Activated naive CD8-positive, alpha-beta T cell treated with anti-CD3 and anti-CD28 coated beads, Interleukin-2, amount 10 ng/mL, durations not matched to agents 7 days and 5 days (primary cell): ENCODE data around the gene PPP1R14B. TPM values are rescaled to one million over a fixed set of nuclear protein-coding genes. Genes with fewer than 3 reads are reported as not detected.

ENCODE experiments used
- ATAC-seq: fragments of 150-1000 bp; cut with Tn5 transposase; one replicate; pipeline ENCODE4 v1.10.0; 2021; ENCODE audit warnings: low read depth, moderate library complexity
- POLR2A ChIA-PET: fragments of 350-600 bp; sonication (Branson Sonifier 250); formaldehyde crosslinking; loops from one replicate; lab custom pipeline; 2021; ENCODE audit warnings: antibody characterized with exemption; lab: Charles Lee
- DNase-seq: peaks from one replicate; pipeline ENCODE4 v3.0.0; 2021
- H3K27ac Mint-ChIP-seq: one replicate; pipeline ENCODE4 v1.8.0; 2022; ENCODE audit warnings: mild to moderate bottlenecking, mixed read lengths
- H3K27me3 Mint-ChIP-seq: one replicate; pipeline ENCODE4 v1.8.0; 2022; ENCODE audit warnings: mild to moderate bottlenecking, moderate library complexity, mixed read lengths
- H3K36me3 Mint-ChIP-seq: one replicate; pipeline ENCODE4 v1.8.0; 2021; ENCODE audit warnings: mild to moderate bottlenecking, mixed read lengths
- H3K4me1 Mint-ChIP-seq: one replicate; pipeline ENCODE4 v1.8.0; 2021; ENCODE audit warnings: mixed read lengths
- H3K4me3 Mint-ChIP-seq: one replicate; pipeline ENCODE4 v1.8.0; 2022; ENCODE audit warnings: mild to moderate bottlenecking, moderate library complexity, mixed read lengths
- H3K9me3 Mint-ChIP-seq: one replicate; pipeline ENCODE4 v1.8.0; 2021; ENCODE audit warnings: mixed read lengths
- total RNA-seq, 2 experiments: library from RNA; stranded (reverse); gene quantifications; one replicate each; pipeline ENCODE4 v1.2.3, GENCODE V29; 2021

PPP1R14B gene
- 100 to 1,000 TPM; 122 to 124 TPM for total RNA-seq

GRCh38 chr11:64246871-64247728 is at the start of gene PPP1R14B:
TSS of gene PPP1R14B (minus strand) at chr11:64246943. CDS start at chr11:64246673, 270 bp downstream.
- peak within 1 kb of the TSS; percentile 90 for H3K27ac Mint-ChIP-seq
- H3K4me3 Mint-ChIP-seq, result peak within 1 kb of the TSS; percentile 93
- H3K36me3 Mint-ChIP-seq, result peaks cover 6% of the 10 kb centered on the region
- DNase-seq (peak; percentile 88), ATAC-seq (peak; percentile 51)
- no peaks in the 10 kb centered on the region for H3K9me3 Mint-ChIP-seq
- H3K27me3 Mint-ChIP-seq, result peaks cover 2% of the 10 kb centered on the region
- H3K4me1 Mint-ChIP-seq, result peaks cover 23% of the 10 kb centered on the region
- POLR2A ChIA-PET, result interaction anchor here (1.0 to 7.1 kb wide), 11 partner anchors 13 to 74 kb away, joined by 3 to 106 read pairs (median 14); partner anchors contain the start of genes BAD, DNAJC4, ESRRA and FERMT3

GRCh38 chr11:64296236-64296635 is 49.5 kb upstream of the PPP1R14B start:
- no peak for DNase-seq
- H3K4me1 Mint-ChIP-seq, result peaks cover 10% of the 10 kb centered on the region
- POLR2A ChIA-PET, result interaction anchor here (1.4 kb wide), 1 partner anchor 26 kb away, joined by 3 read pairs; no protein-coding TSS in a partner anchor
- no peak overlapping the region for H3K4me3 Mint-ChIP-seq
- H3K9me3 Mint-ChIP-seq, result no peaks in the 10 kb centered on the region
- peaks cover 84% of the 10 kb centered on the region for H3K27me3 Mint-ChIP-seq
- no peak overlapping the region for H3K27ac Mint-ChIP-seq
- H3K36me3 Mint-ChIP-seq, result no peaks in the 10 kb centered on the region
- ATAC-seq, result no peak

GRCh38 chr11:64295760-64296159 is 49.0 kb upstream of the PPP1R14B start:
- Mint-ChIP-seq H3K27me3 (peaks cover 83% of the 10 kb centered on the region), H3K4me3 (no peak overlapping the region), H3K4me1 (peaks cover 9% of the 10 kb centered on the region), H3K9me3 (no peaks in the 10 kb centered on the region), H3K36me3 (no peaks in the 10 kb centered on the region), H3K27ac (no peak overlapping the region)
- no peak for DNase-seq
- no peak for ATAC-seq
- POLR2A ChIA-PET, result interaction anchor here (1.4 kb wide), 1 partner anchor 26 kb away, joined by 3 read pairs; no protein-coding TSS in a partner anchor

- H3K27ac Mint-ChIP-seq, result no peak overlapping the region
- peaks cover 83% of the 10 kb centered on the region for H3K27me3 Mint-ChIP-seq
- ATAC-seq, result no peak
- no peak overlapping the region for H3K4me3 Mint-ChIP-seq
- DNase-seq, result no peak
- no peaks in the 10 kb centered on the region for H3K9me3 Mint-ChIP-seq
- H3K4me1 Mint-ChIP-seq, result peaks cover 4% of the 10 kb centered on the region
- H3K36me3 Mint-ChIP-seq, result no peaks in the 10 kb centered on the region
- POLR2A ChIA-PET, result no interaction called here
These were observed 48.0 kb upstream of the PPP1R14B start for GRCh38 chr11:64294774-64295173.

GRCh38 chr11:64292460-64293254 is 45.9 kb upstream of the PPP1R14B start:
- Mint-ChIP-seq H3K9me3 (no peaks in the 10 kb centered on the region), H3K4me3 (peak overlapping the region; percentile 54), H3K27ac (no peak overlapping the region), H3K36me3 (no peaks in the 10 kb centered on the region), H3K4me1 (peaks cover 2% of the 10 kb centered on the region), H3K27me3 (peaks cover 66% of the 10 kb centered on the region)
- POLR2A ChIA-PET, result interaction anchor here (0.5 to 1.2 kb wide), 3 partner anchors 21 to 56 kb away, joined by 3 to 6 read pairs (median 3); no protein-coding TSS in a partner anchor
- ATAC-seq, result no peak
- DNase-seq, result no peak

GRCh38 chr11:64291752-64292459 is 45.2 kb upstream of the PPP1R14B start:
- no peak for DNase-seq
- POLR2A ChIA-PET, result interaction anchor here (1.2 kb wide), 1 partner anchor 46 kb away, joined by 3 read pairs; no protein-coding TSS in a partner anchor

GRCh38 chr11:64291262-64291751 is 44.6 kb upstream of the PPP1R14B start, which contains the start of gene KCNK4:
TSS of gene KCNK4 (plus strand) at chr11:64291302. CDS start at chr11:64293019, 1,717 bp downstream.
- Mint-ChIP-seq H3K9me3 (no peaks in the 10 kb centered on the region), H3K27me3 (peaks cover 53% of the 10 kb centered on the region), H3K27ac (peak within 1 kb of the TSS; percentile 48), H3K4me1 (peaks cover 6% of the 10 kb centered on the region), H3K36me3 (no peaks in the 10 kb centered on the region), H3K4me3 (peak within 1 kb of the TSS; percentile 28)
- POLR2A ChIA-PET, result no interaction called here
- ATAC-seq, result no peak
- DNase-seq, result no peak

More at GRCh38 chr11:64291752-64292459, 45.2 kb upstream of the PPP1R14B start:
- peak; percentile 53 for ATAC-seq
- H3K27ac Mint-ChIP-seq, result no peak overlapping the region
- no peaks in the 10 kb centered on the region for H3K9me3 Mint-ChIP-seq
- H3K36me3 Mint-ChIP-seq, result no peaks in the 10 kb centered on the region
- H3K27me3 Mint-ChIP-seq, result peaks cover 59% of the 10 kb centered on the region
- H3K4me1 Mint-ChIP-seq, result peaks cover 2% of the 10 kb centered on the region
- H3K4me3 Mint-ChIP-seq, result no peak overlapping the region

GRCh38 chr11:64290352-64291261 is 43.9 kb upstream of the PPP1R14B start:
- POLR2A ChIA-PET, result interaction anchor here (0.5 to 2.3 kb wide), 4 partner anchors 13 to 101 kb away, joined by 3 to 9 read pairs (median 4); no protein-coding TSS in a partner anchor
- DNase-seq (no peak), ATAC-seq (no peak)
- no peaks in the 10 kb centered on the region for H3K36me3 Mint-ChIP-seq
- H3K4me3 Mint-ChIP-seq, result peak overlapping the region; percentile 28
- peaks cover 7% of the 10 kb centered on the region for H3K4me1 Mint-ChIP-seq
- H3K9me3 Mint-ChIP-seq, result no peaks in the 10 kb centered on the region
- H3K27me3 Mint-ChIP-seq, result peaks cover 46% of the 10 kb centered on the region
- peak overlapping the region; percentile 48 for H3K27ac Mint-ChIP-seq

- no peak overlapping the region for H3K27ac Mint-ChIP-seq
- no peak overlapping the region for H3K4me3 Mint-ChIP-seq
- POLR2A ChIA-PET, result interaction anchor here (1.3 to 2.3 kb wide), 3 partner anchors 15 to 81 kb away, joined by 4 to 9 read pairs (median 4); no protein-coding TSS in a partner anchor
- H3K4me1 Mint-ChIP-seq, result peaks cover 7% of the 10 kb centered on the region
- no peaks in the 10 kb centered on the region for H3K9me3 Mint-ChIP-seq
- DNase-seq, result no peak
- H3K27me3 Mint-ChIP-seq, result peaks cover 31% of the 10 kb centered on the region
- no peak for ATAC-seq
- no peaks in the 10 kb centered on the region for H3K36me3 Mint-ChIP-seq
These were observed 42.3 kb upstream of the PPP1R14B start for GRCh38 chr11:64289002-64289564.

GRCh38 chr11:64288353-64288750 is 41.6 kb upstream of the PPP1R14B start:
- no peaks in the 10 kb centered on the region for H3K9me3 Mint-ChIP-seq
- no peak overlapping the region for H3K27ac Mint-ChIP-seq
- peaks cover 8% of the 10 kb centered on the region for H3K4me1 Mint-ChIP-seq
- DNase-seq, result no peak
- H3K4me3 Mint-ChIP-seq, result no peak overlapping the region
- no peaks in the 10 kb centered on the region for H3K36me3 Mint-ChIP-seq
- peaks cover 23% of the 10 kb centered on the region for H3K27me3 Mint-ChIP-seq
- no peak for ATAC-seq
- POLR2A ChIA-PET, result no interaction called here

GRCh38 chr11:64287676-64288352 is 41.1 kb upstream of the PPP1R14B start:
- peaks cover 3% of the 10 kb centered on the region for H3K36me3 Mint-ChIP-seq
- no peak overlapping the region for H3K4me3 Mint-ChIP-seq
- DNase-seq, result no peak
- no peak for ATAC-seq
- H3K27ac Mint-ChIP-seq, result no peak overlapping the region
- H3K4me1 Mint-ChIP-seq, result peaks cover 10% of the 10 kb centered on the region
- POLR2A ChIA-PET, result interaction anchor here (1.1 to 2.3 kb wide), 2 partner anchors 16 to 82 kb away, joined by 3 to 6 read pairs; no protein-coding TSS in a partner anchor
- no peaks in the 10 kb centered on the region for H3K9me3 Mint-ChIP-seq
- H3K27me3 Mint-ChIP-seq, result peaks cover 18% of the 10 kb centered on the region
